MM.1S (cell line): ENCODE data around the gene SH3BP1.
"Not testable (repeated sequence)": the region's sequence is repeated elsewhere in the genome, so short reads cannot be mapped to it uniquely, and the experiment has no call there.

Experiments
- DNase-seq: peaks from one replicate; pipeline ENCODE4 v3.0.0-alpha.2; 2015
- H2AFZ ChIP-seq: fragments of 300-600 bp; sonication (generic); 2 replicates; pipeline ENCODE4 v1.6.0; 2016; ENCODE audit warnings: antibody characterized with exemption, low read length
- H3F3A ChIP-seq: fragments of 300-600 bp; sonication (generic); 2 replicates; pipeline ENCODE4 v1.6.1; 2016; ENCODE audit warnings: mild to moderate bottlenecking, antibody characterized with exemption, low read length, moderate library complexity, mixed read lengths; ENCODE audit not compliant: insufficient read depth
- H3K27ac ChIP-seq: fragments of 300-600 bp; sonication (generic); 2 replicates; pipeline ENCODE4 v1.5.1; 2016; ENCODE audit warnings: mild to moderate bottlenecking, low read length
- H3K27me3 ChIP-seq: fragments of 300-600 bp; sonication (generic); replicated peaks from 2 replicates; pipeline ENCODE4 v1.6.0; 2016; ENCODE audit warnings: low read length; ENCODE audit not compliant: insufficient read depth
- H3K36me3 ChIP-seq: fragments of 300-600 bp; sonication (generic); replicated peaks from 2 replicates; pipeline ENCODE4 v1.6.1; 2016; ENCODE audit warnings: mild to moderate bottlenecking, low read length, mixed read lengths; ENCODE audit not compliant: insufficient read depth
- H3K4me1 ChIP-seq: fragments of 300-600 bp; sonication (generic); 2 replicates; pipeline ENCODE4 v1.6.1; 2016; ENCODE audit warnings: low read length, mixed read lengths
- H3K4me2 ChIP-seq: fragments of 300-600 bp; sonication (generic); 2 replicates; pipeline ENCODE4 v1.6.0; 2016; ENCODE audit warnings: low read depth, low read length
- H3K4me3 ChIP-seq: fragments of 300-600 bp; sonication (generic); 2 replicates; pipeline ENCODE4 v1.5.1; 2016; ENCODE audit warnings: low read length, mixed read lengths
- H3K79me2 ChIP-seq: fragments of 300-600 bp; sonication (generic); 2 replicates; pipeline ENCODE4 v1.6.1; 2016; ENCODE audit warnings: mixed run types, low read length, mixed read lengths
- H3K9ac ChIP-seq: fragments of 300-600 bp; sonication (generic); 2 replicates; pipeline ENCODE4 v1.6.1; 2016; ENCODE audit warnings: low read length, mixed read lengths
- H3K9me2 ChIP-seq: fragments of 300-600 bp; sonication (generic); replicated peaks from 2 replicates; pipeline ENCODE4 v1.6.1; 2016; ENCODE audit warnings: mild to moderate bottlenecking, low read length, mixed read lengths; ENCODE audit not compliant: insufficient read depth
- H3K9me3 ChIP-seq: fragments of 300-600 bp; sonication (generic); replicated peaks from 2 replicates; pipeline ENCODE4 v1.6.1; 2016; ENCODE audit warnings: mild to moderate bottlenecking, low read length, mixed read lengths; ENCODE audit not compliant: insufficient read depth
- H4K20me1 ChIP-seq: fragments of 300-600 bp; sonication (generic); 2 replicates; pipeline ENCODE4 v1.6.1; 2016; ENCODE audit warnings: mild to moderate bottlenecking, low read length, moderate library complexity, mixed read lengths; ENCODE audit not compliant: insufficient read depth
- EZH2 ChIP-seq: fragments of 300-600 bp; sonication (generic); optimal IDR thresholded peaks from 2 replicates; pipeline ENCODE3; 2017; ENCODE audit warnings: low read depth, mild to moderate bottlenecking, antibody characterized with exemption, low read length, mixed read lengths
- EZH2phosphoT487 ChIP-seq: fragments of 300-600 bp; sonication (generic); IDR thresholded peaks from 2 replicates; pipeline ENCODE4 v1.6.1; 2018; ENCODE audit warnings: antibody characterized with exemption, low read length
- TF ChIP-seq, protein P1 (sequence below): fragments of 300-600 bp; sonication (generic); IDR thresholded peaks from 2 replicates; pipeline ENCODE4 v1.5.1; 2016; ENCODE audit warnings: antibody characterized with exemption, low read length, mixed read lengths

SH3BP1 gene

DNA sequence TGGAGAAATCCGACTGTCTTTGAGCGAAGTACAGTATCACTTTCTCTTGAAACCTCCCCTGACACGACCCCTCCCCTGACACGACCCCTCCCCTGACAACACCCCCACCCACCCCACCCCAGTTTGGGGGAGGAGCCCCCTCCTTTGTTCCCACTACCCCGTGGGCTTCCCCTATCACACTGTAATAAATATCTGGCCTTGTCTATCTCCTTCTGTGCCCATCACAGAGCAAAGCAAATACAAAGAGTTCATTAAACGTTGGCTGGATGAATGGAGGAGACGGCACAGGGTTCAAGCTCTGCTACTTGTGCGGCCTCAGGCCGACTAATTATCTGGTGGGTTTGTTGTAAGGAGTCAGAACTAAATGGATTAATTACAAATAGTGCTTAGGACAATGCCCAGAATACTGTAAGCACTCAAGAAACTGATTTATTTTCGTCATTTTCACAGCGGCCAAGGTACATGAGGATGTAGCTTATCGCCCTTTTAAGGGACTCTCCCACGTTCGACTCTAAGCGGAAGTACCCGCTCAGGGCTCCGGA lies 31.5 kb upstream of the SH3BP1 start:
- no peaks in the 10 kb centered on the region for H3K9me3 ChIP-seq
- H3K36me3 ChIP-seq, result no peaks in the 10 kb centered on the region
- H3K27me3 ChIP-seq, result peaks cover 12% of the 10 kb centered on the region
- H3K9me2 ChIP-seq, result no peaks in the 10 kb centered on the region
- H3K27ac ChIP-seq, result peak overlapping the region; percentile 94
- peak overlapping the region; percentile 90 for H2AFZ ChIP-seq
- H3K4me2 ChIP-seq, result peak overlapping the region; percentile 94
- peaks cover 35% of the 10 kb centered on the region for H3K79me2 ChIP-seq
- no peak for DNase-seq
- no peak for TF ChIP-seq EZH2
- no peak for TF ChIP-seq EZH2phosphoT487
- TF ChIP-seq, protein P1, sequence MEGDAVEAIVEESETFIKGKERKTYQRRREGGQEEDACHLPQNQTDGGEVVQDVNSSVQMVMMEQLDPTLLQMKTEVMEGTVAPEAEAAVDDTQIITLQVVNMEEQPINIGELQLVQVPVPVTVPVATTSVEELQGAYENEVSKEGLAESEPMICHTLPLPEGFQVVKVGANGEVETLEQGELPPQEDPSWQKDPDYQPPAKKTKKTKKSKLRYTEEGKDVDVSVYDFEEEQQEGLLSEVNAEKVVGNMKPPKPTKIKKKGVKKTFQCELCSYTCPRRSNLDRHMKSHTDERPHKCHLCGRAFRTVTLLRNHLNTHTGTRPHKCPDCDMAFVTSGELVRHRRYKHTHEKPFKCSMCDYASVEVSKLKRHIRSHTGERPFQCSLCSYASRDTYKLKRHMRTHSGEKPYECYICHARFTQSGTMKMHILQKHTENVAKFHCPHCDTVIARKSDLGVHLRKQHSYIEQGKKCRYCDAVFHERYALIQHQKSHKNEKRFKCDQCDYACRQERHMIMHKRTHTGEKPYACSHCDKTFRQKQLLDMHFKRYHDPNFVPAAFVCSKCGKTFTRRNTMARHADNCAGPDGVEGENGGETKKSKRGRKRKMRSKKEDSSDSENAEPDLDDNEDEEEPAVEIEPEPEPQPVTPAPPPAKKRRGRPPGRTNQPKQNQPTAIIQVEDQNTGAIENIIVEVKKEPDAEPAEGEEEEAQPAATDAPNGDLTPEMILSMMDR, result no peak
- H3K4me3 ChIP-seq, result peak overlapping the region; percentile 98
- H3K4me1 ChIP-seq, result peaks cover 7% of the 10 kb centered on the region; the same call in 1 of the 2 replicates
- H3F3A ChIP-seq, result peaks cover 17% of the 10 kb centered on the region
- no peaks in the 10 kb centered on the region for H4K20me1 ChIP-seq
- peak overlapping the region; percentile 85 for H3K9ac ChIP-seq

DNA sequence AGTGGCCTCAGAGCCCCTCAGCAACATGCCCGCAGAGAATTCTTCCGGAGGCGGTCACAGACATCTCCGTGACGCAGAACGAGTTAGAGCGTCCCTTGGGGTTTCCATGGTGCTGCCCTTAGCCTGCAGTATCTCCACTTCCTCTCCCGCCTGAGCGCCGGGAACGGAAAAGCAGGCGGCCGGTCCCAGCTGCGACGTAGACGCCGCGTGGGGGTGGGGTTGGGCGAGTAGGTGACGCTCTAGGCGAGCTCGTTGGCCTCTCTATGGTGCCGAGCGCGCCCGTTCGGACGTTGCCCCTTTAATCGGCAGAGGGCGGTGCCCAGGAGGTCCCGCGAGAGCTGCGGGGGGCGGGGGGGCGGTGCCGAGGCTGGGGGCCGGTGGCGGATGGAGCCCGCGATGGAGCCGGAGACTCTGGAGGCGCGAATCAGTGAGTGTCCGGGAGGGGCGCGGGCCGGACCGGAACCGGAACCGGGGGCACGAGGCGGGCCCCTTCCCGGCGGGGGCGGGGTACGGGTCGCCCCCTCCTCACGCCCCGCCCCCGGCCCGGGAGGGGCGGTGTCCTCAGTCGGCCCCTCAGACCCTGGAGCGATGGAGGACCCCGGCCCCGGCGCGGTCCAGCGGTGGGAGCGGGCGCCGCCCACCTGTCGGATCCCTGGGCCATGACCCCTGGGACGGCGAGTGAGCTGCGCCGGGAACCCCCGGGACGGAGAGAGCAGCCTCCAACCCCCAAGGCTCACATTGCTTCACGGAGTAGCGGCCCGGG lies 30.8 kb upstream of the SH3BP1 start, which contains the start of gene GGA1:
Gene GGA1, plus strand, starts transcription at position 358 of the 763 bp plus-strand sequence. Its CDS starts 27 bp downstream, at position 385.
- Histone ChIP-seq H3K27ac (peak within 1 kb of the TSS; percentile 94), H3K27me3 (peaks cover 12% of the 10 kb centered on the region), H2AFZ (peak within 1 kb of the TSS; percentile 90), H3K79me2 (peaks cover 37% of the 10 kb centered on the region), H3K9me3 (no peaks in the 10 kb centered on the region), H3K9me2 (no peaks in the 10 kb centered on the region), H4K20me1 (no peaks in the 10 kb centered on the region), H3K4me3 (peak within 1 kb of the TSS; percentile 98), H3K9ac (peak within 1 kb of the TSS; percentile 85), H3K36me3 (no peaks in the 10 kb centered on the region), H3K4me1 (peaks cover 7% of the 10 kb centered on the region; the same call in 1 of the 2 replicates), H3F3A (peaks cover 17% of the 10 kb centered on the region), H3K4me2 (peak within 1 kb of the TSS; percentile 99)
- DNase-seq, result peak; percentile 96
- TF ChIP-seq EZH2phosphoT487 (no peak), EZH2 (no peak)
- TF ChIP-seq, protein P1, result no peak

DNA sequence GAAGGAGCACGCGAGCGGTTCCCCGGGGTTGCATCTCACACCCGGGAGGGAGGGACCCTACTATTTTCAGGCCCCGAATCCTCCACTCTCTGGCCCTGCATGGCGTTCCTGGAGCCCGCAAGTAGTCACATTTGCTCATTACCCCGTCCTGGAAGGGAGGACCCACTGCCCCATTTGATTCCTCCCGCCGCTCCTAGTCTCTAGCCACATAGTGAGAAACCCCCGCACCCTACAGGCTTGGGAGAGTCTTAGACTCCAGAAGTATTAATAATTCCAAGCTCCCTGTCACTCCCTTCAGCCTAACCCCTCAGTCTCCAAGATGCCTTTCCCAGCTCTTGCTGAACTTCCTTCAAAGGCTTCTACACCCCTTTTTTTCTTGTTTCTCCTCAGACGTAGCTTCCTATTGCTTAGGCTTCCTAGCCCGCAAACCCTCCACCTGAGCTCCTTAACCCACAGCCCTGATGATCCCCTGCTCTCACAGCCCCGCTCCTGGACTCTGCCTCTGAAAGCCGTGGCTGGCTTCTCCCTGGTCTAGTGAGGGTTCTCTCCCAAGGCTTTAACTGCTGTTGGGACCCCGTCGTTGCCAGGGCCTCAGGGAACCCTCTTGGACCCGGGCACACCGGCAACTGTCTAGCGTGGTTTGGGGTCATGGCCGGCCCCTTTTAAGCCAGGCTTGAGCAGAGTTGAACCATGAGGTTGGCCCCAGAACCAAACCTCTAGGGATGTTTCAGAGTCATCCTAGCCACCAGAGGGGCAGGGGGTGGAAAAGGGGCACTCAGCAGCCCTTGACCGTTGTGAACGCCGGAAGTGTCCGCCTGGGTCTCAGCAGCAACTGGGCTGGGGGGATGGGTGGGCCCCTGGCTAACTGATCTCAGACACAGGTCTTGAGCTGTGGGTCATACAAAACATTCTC lies 30.0 kb upstream of the SH3BP1 start:
- TF ChIP-seq EZH2 (no peak), EZH2phosphoT487 (no peak)
- TF ChIP-seq, protein P1, result no peak
- H3K9ac ChIP-seq, result peak overlapping the region; percentile 85
- H3F3A ChIP-seq, result peaks cover 17% of the 10 kb centered on the region
- no peaks in the 10 kb centered on the region for H3K9me3 ChIP-seq
- peak overlapping the region; percentile 69 for H2AFZ ChIP-seq
- peak overlapping the region; percentile 99 for H3K4me2 ChIP-seq
- peak overlapping the region; percentile 94; the same call in 1 of the 2 replicates for H3K27ac ChIP-seq
- H3K79me2 ChIP-seq, result peaks cover 37% of the 10 kb centered on the region
- no peaks in the 10 kb centered on the region for H4K20me1 ChIP-seq
- no peaks in the 10 kb centered on the region for H3K36me3 ChIP-seq
- 0 out of 2 replicates have a peak, but pooled peaks cover 8% of the 10 kb centered on the region for H3K27me3 ChIP-seq
- DNase-seq, result no peak
- peaks cover 7% of the 10 kb centered on the region; the same call in 1 of the 2 replicates for H3K4me1 ChIP-seq
- H3K9me2 ChIP-seq, result no peaks in the 10 kb centered on the region
- H3K4me3 ChIP-seq, result peak overlapping the region; percentile 98

DNA sequence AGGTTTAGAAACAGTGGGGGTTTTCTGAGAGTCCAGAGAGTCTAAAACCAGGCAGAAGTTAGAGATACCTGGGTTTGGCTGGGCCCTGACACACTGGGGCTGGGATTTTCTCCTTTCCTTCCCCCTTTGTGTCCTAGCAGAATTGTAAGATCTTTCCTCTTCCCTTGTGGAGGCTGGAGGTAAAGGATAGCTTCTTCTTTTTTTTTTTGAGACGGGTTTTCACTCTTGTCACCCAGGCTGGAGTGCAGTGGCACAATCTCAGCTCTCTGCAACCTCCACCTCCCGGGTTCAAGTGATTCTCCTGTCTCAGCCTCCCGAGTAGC lies 29.4 kb upstream of the SH3BP1 start:
- not testable (repeated sequence) for H3K4me1 ChIP-seq, H3K9me3 ChIP-seq, H3K9me2 ChIP-seq, H3K27me3 ChIP-seq, H3K36me3 ChIP-seq, DNase-seq, H2AFZ ChIP-seq, H4K20me1 ChIP-seq
- Histone ChIP-seq H3K79me2 (peaks cover 37% of the 10 kb centered on the region), H3K9ac (peak overlapping the region; percentile 85), H3F3A (peaks cover 17% of the 10 kb centered on the region), H3K4me3 (peak overlapping the region; percentile 98), H3K27ac (peak overlapping the region; percentile 94; the same call in 1 of the 2 replicates), H3K4me2 (peak overlapping the region; percentile 99)
